ENCODE measurements around the gene WEE1.

- TF ChIP-seq CTCF (IDR thresholded peaks at IDR 0.05): no peak
- TF ChIP-seq POLR2A (IDR thresholded peaks at IDR 0.05): no peak
Observed at GRCh38 chr11:9601876-9602199, 28.4 kb downstream of the WEE1 start.

Measured in Peyer's patch (tissue), 4 donors.